Breast epithelium (tissue), 4 donors: ENCODE measurements around the gene FBXO24. TPM values are rescaled to one million over a fixed set of nuclear protein-coding genes. Genes with fewer than 3 reads are reported as not detected.
A peak's percentile ranks its signal among the peaks of the same experiment; 100 is the strongest.

Experiments used
- DNase-seq, 2 donors: peaks; one replicate each; pipeline ENCODE4 v3.0.0-alpha.2; 2019; ENCODE audit warnings: low spot score in 2 of 2
- H3K27ac ChIP-seq, 2 donors: fragments of 200-600 bp; sonication (generic) in 1 of 2; one replicate each; pipeline ENCODE4 v1.5.1; 2016 to 2019; ENCODE audit warnings: mild to moderate bottlenecking in 1 of 2
- H3K27me3 ChIP-seq, 2 donors: fragments of 200-600 bp; sonication (generic) in 1 of 2; one replicate each; pipeline versions ENCODE4 v1.5.1 to v1.6.0; 2017 to 2019; ENCODE audit warnings: control low read depth in 1 of 2, mild to moderate bottlenecking in 1 of 2
- H3K36me3 ChIP-seq: fragments of 200-600 bp; one replicate; pipeline ENCODE4 v1.5.1; 2019
- H3K4me1 ChIP-seq, 2 donors: fragments of 200-600 bp; sonication (generic); one replicate each; pipeline ENCODE4 v1.5.1; 2016 to 2019; ENCODE audit warnings: control low read depth in 1 of 2
- H3K4me3 ChIP-seq, 3 donors: fragments of 200-600 bp; sonication (generic); 1 replicate in 2 of 3; 2 replicates in 1 of 3; pipeline ENCODE4 v1.5.1; 2016 to 2019; ENCODE audit warnings: mild to moderate bottlenecking in 3 of 3, moderate library complexity in 2 of 3
- H3K9me3 ChIP-seq, 2 donors: fragments of 200-600 bp; sonication (generic) in 1 of 2; one replicate each; pipeline ENCODE4 v1.5.1; 2016 to 2019; ENCODE audit warnings: control low read depth in 1 of 2
- POLR2A ChIP-seq: fragments of 450-650 bp; IDR thresholded peaks from one replicate; pipeline ENCODE4 v1.6.1; 2016; ENCODE audit warnings: antibody characterized with exemption, mild to moderate bottlenecking, moderate library complexity
- POLR2AphosphoS5 ChIP-seq, 3 donors: sonication (generic); formaldehyde crosslinking; IDR thresholded peaks; one replicate each; pipeline ENCODE4 v1.6.1; 2017; ENCODE audit warnings: antibody characterized with exemption in 3 of 3
- intact Hi-C: fragments of 100-400 bp; cut with DNase I; formaldehyde crosslinking; loops from one replicate; pipeline ENCODE4 v1.15.1; 2023; ENCODE audit warnings: low total_unique reads
- total RNA-seq, 3 donors: library from RNA; depleted of rRNA; stranded (reverse); fragments of >200 nt; gene quantifications; one replicate each; pipeline ENCODE4 v1.1.0, GENCODE V29; 2016
- TF ChIP-seq, protein P1 (sequence below), 3 donors: fragments of 450-650 bp; IDR thresholded peaks; one replicate each; pipeline ENCODE4 v1.5.1; 2016 to 2017; ENCODE audit warnings: antibody characterized with exemption in 3 of 3, mild to moderate bottlenecking in 3 of 3, moderate library complexity in 3 of 3

Gene FBXO24
- total RNA-seq, 3 donors from 2014 or later, result 0.59 to 0.98 TPM; not detected in 1

DNA sequence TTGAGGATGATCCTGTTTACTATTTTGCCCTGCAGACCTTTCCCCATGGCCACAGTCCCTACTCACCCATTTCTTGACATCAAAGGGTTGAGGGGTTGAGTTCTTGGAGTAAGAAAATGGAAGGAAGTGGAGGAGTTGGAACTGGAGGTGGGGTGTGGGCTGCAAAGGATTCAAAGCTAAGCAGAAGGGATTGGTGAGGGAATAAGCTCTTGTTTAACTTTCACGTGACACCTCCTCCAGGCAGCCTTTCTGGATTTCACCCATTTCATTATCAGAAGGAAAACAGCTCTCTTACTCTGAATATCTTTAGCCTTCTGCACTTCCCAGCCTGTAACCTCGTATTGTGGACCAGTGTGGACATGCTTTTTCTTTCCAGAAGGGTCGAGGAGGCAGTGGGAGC, 39.9 kb downstream of the FBXO24 start:
- no peaks in the 10 kb centered on the region for H3K27me3 ChIP-seq
- no peak for DNase-seq

DNA sequence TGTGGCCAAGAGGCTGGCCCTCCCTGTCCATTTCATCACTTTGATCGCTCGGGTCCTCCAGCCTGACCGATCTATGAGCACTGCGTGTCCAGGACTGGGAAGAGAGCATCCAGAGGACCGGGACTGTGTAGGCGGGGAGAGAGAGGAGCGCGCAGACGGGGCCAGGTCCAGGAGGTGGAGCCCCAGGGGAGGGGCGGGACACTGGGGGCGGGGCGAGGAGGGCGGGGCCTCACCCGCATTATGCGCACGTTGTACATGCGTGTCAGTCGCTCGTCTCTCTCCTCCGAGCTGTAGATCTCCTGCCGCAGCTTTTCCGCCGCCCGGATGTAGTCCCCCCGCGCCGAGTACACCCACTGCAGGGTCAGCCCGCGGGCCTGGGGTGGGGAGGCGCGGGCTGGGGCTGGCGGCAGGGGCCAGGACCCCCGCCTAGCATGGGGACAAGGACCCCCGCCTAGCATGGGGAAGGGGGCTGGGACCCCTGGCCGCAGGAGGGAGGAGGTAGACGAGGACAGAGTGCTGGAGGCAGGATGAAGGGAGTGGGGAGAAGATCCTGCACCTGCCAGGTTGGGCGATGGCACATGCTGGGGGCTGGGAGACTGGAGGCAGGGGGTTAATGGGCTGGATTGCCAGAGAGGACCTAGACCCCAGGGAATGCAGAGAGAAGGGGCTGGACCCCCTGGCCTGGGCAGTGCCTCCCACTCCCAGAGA, 40.6 kb downstream of the FBXO24 start:
- intact Hi-C loops, result no loop called here
- Histone ChIP-seq H3K36me3 (no peaks in the 10 kb centered on the region), H3K4me1 (no peaks in the 10 kb centered on the region), H3K9me3 (no peaks in the 10 kb centered on the region), H3K4me3 (peak overlapping the region; percentile 18 to 66 (median 44)), H3K27me3 (no peaks in the 10 kb centered on the region), H3K27ac (peak overlapping the region in 1 of 2 donors; percentile 38)
- DNase-seq, result peak; percentile 66 to 80
- TF ChIP-seq, protein P1, sequence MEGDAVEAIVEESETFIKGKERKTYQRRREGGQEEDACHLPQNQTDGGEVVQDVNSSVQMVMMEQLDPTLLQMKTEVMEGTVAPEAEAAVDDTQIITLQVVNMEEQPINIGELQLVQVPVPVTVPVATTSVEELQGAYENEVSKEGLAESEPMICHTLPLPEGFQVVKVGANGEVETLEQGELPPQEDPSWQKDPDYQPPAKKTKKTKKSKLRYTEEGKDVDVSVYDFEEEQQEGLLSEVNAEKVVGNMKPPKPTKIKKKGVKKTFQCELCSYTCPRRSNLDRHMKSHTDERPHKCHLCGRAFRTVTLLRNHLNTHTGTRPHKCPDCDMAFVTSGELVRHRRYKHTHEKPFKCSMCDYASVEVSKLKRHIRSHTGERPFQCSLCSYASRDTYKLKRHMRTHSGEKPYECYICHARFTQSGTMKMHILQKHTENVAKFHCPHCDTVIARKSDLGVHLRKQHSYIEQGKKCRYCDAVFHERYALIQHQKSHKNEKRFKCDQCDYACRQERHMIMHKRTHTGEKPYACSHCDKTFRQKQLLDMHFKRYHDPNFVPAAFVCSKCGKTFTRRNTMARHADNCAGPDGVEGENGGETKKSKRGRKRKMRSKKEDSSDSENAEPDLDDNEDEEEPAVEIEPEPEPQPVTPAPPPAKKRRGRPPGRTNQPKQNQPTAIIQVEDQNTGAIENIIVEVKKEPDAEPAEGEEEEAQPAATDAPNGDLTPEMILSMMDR (IDR thresholded peaks at IDR 0.05), result no peak
- TF ChIP-seq POLR2A (no peak), POLR2AphosphoS5 (IDR thresholded peaks at IDR 0.05) (no peak)

More for the DNA sequence above, 39.9 kb downstream of the FBXO24 start:
- H3K27ac ChIP-seq, result no peak overlapping the region
- no peaks in the 10 kb centered on the region for H3K4me1 ChIP-seq
- no peaks in the 10 kb centered on the region for H3K36me3 ChIP-seq
- intact Hi-C loops, result no loop called here
- TF ChIP-seq, protein P1 (IDR thresholded peaks at IDR 0.05), result no peak
- no peak for TF ChIP-seq POLR2AphosphoS5 (IDR thresholded peaks at IDR 0.05)
- no peak for TF ChIP-seq POLR2A
- peak overlapping the region in 2 of 3 donors; percentile 44 to 66 for H3K4me3 ChIP-seq
- H3K9me3 ChIP-seq, result no peaks in the 10 kb centered on the region

DNA sequence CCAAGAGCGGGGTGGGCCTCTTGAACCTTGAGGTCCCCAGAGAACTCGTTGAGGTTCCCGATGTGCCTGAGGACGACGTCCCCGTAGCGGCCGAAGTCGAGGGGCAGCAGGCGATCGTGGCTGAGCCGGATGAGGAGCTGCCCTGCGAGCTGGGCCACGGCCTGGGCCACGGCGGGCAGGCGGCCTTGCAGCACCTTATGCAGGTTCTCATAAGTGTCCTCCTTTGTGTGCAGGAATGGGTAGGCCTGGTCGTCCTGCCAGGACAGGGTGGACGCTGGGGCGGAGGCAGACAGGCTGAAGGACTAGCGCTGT, 41.1 kb downstream of the FBXO24 start:
- no peaks in the 10 kb centered on the region for H3K36me3 ChIP-seq
- no peaks in the 10 kb centered on the region for H3K4me1 ChIP-seq
- DNase-seq, result no peak
- H3K27me3 ChIP-seq, result no peaks in the 10 kb centered on the region
- H3K27ac ChIP-seq, result no peak overlapping the region
- TF ChIP-seq POLR2AphosphoS5 (IDR thresholded peaks at IDR 0.05) (no peak), POLR2A (no peak)
- TF ChIP-seq, protein P1 (IDR thresholded peaks at IDR 0.05), result no peak
- intact Hi-C loops, result no loop called here
- no peaks in the 10 kb centered on the region for H3K9me3 ChIP-seq
- H3K4me3 ChIP-seq, result no peak overlapping the region

DNA sequence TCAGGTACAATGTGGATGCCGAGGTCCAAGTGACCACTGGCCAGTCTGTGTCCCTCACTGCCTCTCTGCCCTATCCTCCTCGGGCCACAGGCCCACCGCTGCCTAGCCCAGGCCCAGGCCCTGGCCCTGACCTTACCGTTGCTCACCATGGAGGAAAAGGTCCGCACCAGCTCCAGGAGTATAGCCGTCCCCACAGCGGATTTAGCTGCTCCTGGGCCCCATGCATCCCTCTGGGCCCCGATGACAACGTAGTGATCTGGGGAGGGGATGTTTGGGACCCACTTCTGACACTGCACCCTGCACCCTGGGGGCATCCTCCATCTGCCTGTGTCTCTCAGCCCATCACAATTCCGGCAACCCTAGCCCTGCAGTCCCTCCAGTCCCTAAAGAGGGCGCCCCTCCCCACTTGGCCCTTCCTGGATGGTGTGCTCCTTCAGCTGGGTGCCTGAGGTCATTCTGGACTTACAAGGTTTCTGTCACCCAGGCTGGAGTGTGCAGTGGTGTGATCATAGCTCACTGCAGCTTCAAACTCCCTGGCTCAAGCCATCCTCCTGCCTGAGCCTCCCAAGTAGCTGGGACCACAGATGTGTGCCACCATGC, 43.1 kb downstream of the FBXO24 start:
- no peak for TF ChIP-seq POLR2AphosphoS5 (IDR thresholded peaks at IDR 0.05)
- TF ChIP-seq, protein P1 (IDR thresholded peaks at IDR 0.05), result no peak
- TF ChIP-seq POLR2A, result no peak
- H3K27ac ChIP-seq, result no peak overlapping the region
- no peaks in the 10 kb centered on the region for H3K36me3 ChIP-seq
- DNase-seq, result no peak
- H3K27me3 ChIP-seq, result no peaks in the 10 kb centered on the region
- H3K9me3 ChIP-seq, result no peaks in the 10 kb centered on the region
- H3K4me3 ChIP-seq, result no peak overlapping the region
- intact Hi-C loops, result no loop called here
- peaks cover 0 to 4% of the 10 kb centered on the region in 2 donors for H3K4me1 ChIP-seq

DNA sequence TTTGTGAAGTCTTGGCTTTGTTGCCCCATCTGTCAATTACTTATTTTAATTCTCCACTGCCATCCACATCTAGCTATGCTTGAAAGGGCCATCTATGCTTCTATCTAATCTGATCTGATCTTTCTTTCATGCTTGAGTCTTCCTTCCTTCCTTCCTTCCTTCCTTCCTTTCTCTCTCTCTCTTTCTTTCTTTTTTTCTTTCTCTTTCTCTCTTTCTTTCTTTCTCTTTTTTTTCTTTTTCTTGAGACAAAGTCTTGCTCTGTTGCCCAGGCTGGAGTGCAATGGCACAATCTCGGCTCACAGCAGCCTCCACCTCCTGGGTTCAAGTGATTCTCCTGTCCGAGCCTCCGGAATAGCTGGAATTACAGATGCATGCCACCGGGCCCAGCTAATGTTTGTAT, 43.9 kb downstream of the FBXO24 start:
- Histone ChIP-seq H3K27ac (no peak overlapping the region), H3K4me3 (no peak overlapping the region), H3K9me3 (no peaks in the 10 kb centered on the region), H3K4me1 (peaks cover 0 to 4% of the 10 kb centered on the region in 2 donors), H3K36me3 (no peaks in the 10 kb centered on the region), H3K27me3 (no peaks in the 10 kb centered on the region)
- intact Hi-C loops, result no loop called here
- DNase-seq, result no peak
- TF ChIP-seq POLR2A (no peak), POLR2AphosphoS5 (IDR thresholded peaks at IDR 0.05) (no peak)
- TF ChIP-seq, protein P1 (IDR thresholded peaks at IDR 0.05), result no peak
